Neural cell (in vitro differentiated cells): ENCODE measurements around the gene FAM204A.

Experiments
- CTCF ChIP-seq: fragments of 450-650 bp; IDR thresholded peaks from 2 replicates; pipeline ENCODE4 v1.5.1; 2014; ENCODE audit warnings: antibody characterized with exemption, mild to moderate bottlenecking, moderate library complexity; ENCODE audit not compliant: poor library complexity, severe bottlenecking
- EZH2 ChIP-seq: fragments of 200-600, 300-800 bp; shearing (Covaris generic), sonication (generic); IDR thresholded peaks from 2 replicates; pipeline ENCODE4 v1.6.1; 2014; ENCODE audit warnings: antibody characterized with exemption, low read length, borderline replicate concordance, mild to moderate bottlenecking; ENCODE audit not compliant: insufficient read depth, poor library complexity, severe bottlenecking

- TF ChIP-seq EZH2 (no peak), CTCF (no peak)
Observed at GRCh38 chr10:118315629-118316028, 26.5 kb downstream of the FAM204A start.
